H1 (cell line): ENCODE measurements around the gene CAMKMT. TPM values are rescaled to one million over a fixed set of nuclear protein-coding genes. Genes with fewer than 3 reads are reported as not detected.

Source experiments
- CTCF ChIA-PET: fragments of 300-600 bp; sonication (Branson Sonifier 250); formaldehyde crosslinking; loops from one replicate; lab custom pipeline; 2021; ENCODE audit not compliant: partially characterized antibody; lab: Charles Lee
- POLR2A ChIA-PET: fragments of 300-600 bp; sonication (Branson Sonifier 250); formaldehyde crosslinking; loops from one replicate; lab custom pipeline; 2021; ENCODE audit warnings: inconsistent platforms; ENCODE audit not compliant: partially characterized antibody; lab: Charles Lee
- DNase-seq, 2 experiments: peaks; one replicate each; pipeline versions ENCODE4 v3.0.0 to v3.0.0-alpha.2; 2010 to 2022; ENCODE audit warnings: low spot score in 2 of 2, low read depth in 1 of 2, mixed read lengths in 1 of 2
- FAIRE-seq: peaks from 2 replicates; lab custom pipeline; 2011; peaks lifted over from hg19 to GRCh38; lab: Jason Lieb, UNC
- H2AFZ ChIP-seq: 2 replicates; pipeline ENCODE4 v1.8.1; 2012; ENCODE audit warnings: low read length, inconsistent platforms
- H2AK5ac ChIP-seq: 2 replicates; pipeline ENCODE4 v1.6.1; 2013; ENCODE audit warnings: low read depth, low read length
- H2BK120ac ChIP-seq: replicated peaks from 2 replicates; pipeline ENCODE3; 2013; ENCODE audit warnings: low read depth, low read length, inconsistent platforms
- H2BK12ac ChIP-seq: 2 replicates; pipeline ENCODE4 v1.6.1; 2013; ENCODE audit warnings: low read depth, low read length
- H2BK15ac ChIP-seq: 2 replicates; pipeline ENCODE4 v1.6.1; 2013; ENCODE audit warnings: low read length
- H2BK20ac ChIP-seq: 2 replicates; pipeline ENCODE4 v1.6.1; 2013; ENCODE audit warnings: low read length
- H2BK5ac ChIP-seq: 2 replicates; pipeline ENCODE4 v1.6.1; 2013; ENCODE audit warnings: low read depth, low read length
- H3K14ac ChIP-seq: 2 replicates; pipeline ENCODE4 v1.6.1; 2013; ENCODE audit warnings: inconsistent platforms; ENCODE audit not compliant: insufficient read length
- H3K18ac ChIP-seq: 2 replicates; pipeline ENCODE4 v1.6.1; 2013; ENCODE audit warnings: low read length; ENCODE audit errors: extremely low read depth
- H3K23ac ChIP-seq: 2 replicates; pipeline ENCODE4 v1.6.1; 2013; ENCODE audit warnings: inconsistent platforms; ENCODE audit not compliant: insufficient read length
- H3K23me2 ChIP-seq: 2 replicates; pipeline ENCODE4 v1.6.1; 2013; ENCODE audit warnings: low read depth, low read length
- H3K27ac ChIP-seq: 2 replicates; pipeline ENCODE4 v1.6.1; 2011; ENCODE audit warnings: low read depth, low read length, inconsistent platforms
- H3K27me3 ChIP-seq, 4 experiments: replicated peaks in 1 of 4; 1 replicate in 1 of 4; 2 replicates in 3 of 4; pipeline versions ENCODE4 v1.6.1 to v1.8.1; 2011 to 2013; ENCODE audit warnings: low read length in 3 of 4, mild to moderate bottlenecking in 3 of 4, inconsistent platforms in 2 of 4, mixed read lengths in 2 of 4, moderate library complexity in 1 of 4; ENCODE audit not compliant: control insufficient read depth in 3 of 4, insufficient read depth in 3 of 4; ENCODE audit errors: extremely low read depth in 1 of 4
- H3K36me3 ChIP-seq, 4 experiments: 2 replicates each; pipeline versions ENCODE4 v1.6.1 to v1.8.1; 2011 to 2013; ENCODE audit warnings: mild to moderate bottlenecking in 4 of 4, low read length in 3 of 4, moderate library complexity in 2 of 4, control low read depth in 1 of 4, inconsistent platforms in 1 of 4; ENCODE audit not compliant: insufficient read depth in 4 of 4, control insufficient read depth in 2 of 4
- H3K4ac ChIP-seq: replicated peaks from 2 replicates; pipeline ENCODE3; 2013; ENCODE audit warnings: low read length, low read depth, mixed read lengths, inconsistent platforms; ENCODE audit not compliant: insufficient read length
- H3K4me1 ChIP-seq, 4 experiments: replicated peaks in 1 of 4; 1 replicate in 1 of 4; 2 replicates in 3 of 4; pipeline versions ENCODE4 v1.6.1 to v1.8.1; 2011 to 2013; ENCODE audit warnings: low read length in 3 of 4, inconsistent platforms in 2 of 4, mixed read lengths in 1 of 4; ENCODE audit not compliant: insufficient read depth in 4 of 4, control insufficient read depth in 3 of 4
- H3K4me2 ChIP-seq, 2 experiments: 2 replicates each; pipeline versions ENCODE4 v1.6.1 to v1.8.1; 2011 to 2013; ENCODE audit warnings: low read depth in 2 of 2, low read length in 2 of 2, control low read depth in 1 of 2, inconsistent platforms in 1 of 2, mild to moderate bottlenecking in 1 of 2; ENCODE audit not compliant: insufficient read depth in 1 of 2
- H3K4me3 ChIP-seq, 4 experiments: fragments of 200-600, 300-600 bp in 1 of 4; sonication (generic), shearing (Covaris generic), sonication (Bioruptor Twin) in 1 of 4; 2 replicates each; pipeline versions ENCODE4 v1.5.1 to v1.8.1; 2011 to 2016; ENCODE audit warnings: low read length in 4 of 4, low read depth in 3 of 4, control low read depth in 2 of 4, inconsistent platforms in 2 of 4, mild to moderate bottlenecking in 2 of 4, mixed read lengths in 1 of 4, moderate library complexity in 1 of 4; ENCODE audit not compliant: insufficient read depth in 2 of 4; ENCODE audit errors: extremely low read depth in 1 of 4
- H3K56ac ChIP-seq: replicated peaks from 2 replicates; pipeline ENCODE3; 2013; ENCODE audit warnings: low read depth, mild to moderate bottlenecking, mixed read lengths, low read length, inconsistent platforms; ENCODE audit not compliant: insufficient read length
- H3K79me1 ChIP-seq: 2 replicates; pipeline ENCODE4 v1.6.1; 2013; ENCODE audit warnings: low read depth, low read length, control low read depth
- H3K79me2 ChIP-seq, 2 experiments: 2 replicates each; pipeline versions ENCODE4 v1.6.1 to v1.8.1; 2012 to 2013; ENCODE audit warnings: low read length in 2 of 2, mild to moderate bottlenecking in 2 of 2, inconsistent platforms in 1 of 2; ENCODE audit not compliant: insufficient read depth in 2 of 2, control insufficient read depth in 1 of 2
- H3K9ac ChIP-seq, 4 experiments: replicated peaks in 1 of 4; 1 replicate in 1 of 4; 2 replicates in 3 of 4; pipeline versions ENCODE4 v1.6.1 to v1.8.1; 2011 to 2013; ENCODE audit warnings: low read depth in 3 of 4, low read length in 3 of 4, control low read depth in 2 of 4, mild to moderate bottlenecking in 2 of 4, moderate library complexity in 2 of 4, inconsistent platforms in 1 of 4; ENCODE audit errors: extremely low read depth in 1 of 4
- H3K9me3 ChIP-seq, 2 experiments: 2 replicates each; pipeline versions ENCODE4 v1.6.1 to v1.8.1; 2012 to 2013; ENCODE audit warnings: mild to moderate bottlenecking in 2 of 2, moderate library complexity in 2 of 2, control low read depth in 1 of 2, inconsistent platforms in 1 of 2, low read depth in 1 of 2, low read length in 1 of 2, mixed read lengths in 1 of 2; ENCODE audit not compliant: insufficient read depth in 2 of 2
- H4K20me1 ChIP-seq, 2 experiments: replicated peaks in 1 of 2; 2 replicates each; pipeline versions ENCODE3 to v1.8.1; 2011 to 2013; ENCODE audit warnings: inconsistent platforms in 2 of 2, low read length in 2 of 2, mild to moderate bottlenecking in 1 of 2; ENCODE audit not compliant: insufficient read depth in 2 of 2, control insufficient read depth in 1 of 2
- H4K5ac ChIP-seq: 2 replicates; pipeline ENCODE4 v1.6.1; 2013; ENCODE audit warnings: low read length, low read depth, mixed read lengths, inconsistent platforms; ENCODE audit not compliant: insufficient read length
- H4K8ac ChIP-seq: 2 replicates; pipeline ENCODE4 v1.8.0; 2013; ENCODE audit warnings: mild to moderate bottlenecking, moderate library complexity, low read length, inconsistent platforms; ENCODE audit not compliant: insufficient read depth; ENCODE audit errors: extremely low read depth
- H4K91ac ChIP-seq: replicated peaks from 2 replicates; pipeline ENCODE3; 2013; ENCODE audit warnings: low read length, mixed read lengths, inconsistent platforms; ENCODE audit not compliant: insufficient read length
- ATF2 ChIP-seq: IDR thresholded peaks from 2 replicates; pipeline ENCODE4 v1.6.1; 2012; ENCODE audit warnings: low read length, inconsistent platforms
- CREB1 ChIP-seq: IDR thresholded peaks from 2 replicates; pipeline ENCODE4 v1.6.1; 2012; ENCODE audit warnings: inconsistent platforms
- JUND ChIP-seq: IDR thresholded peaks from 2 replicates; pipeline ENCODE4 v1.6.1; 2011; ENCODE audit warnings: mild to moderate bottlenecking, improper control_type of control experiment, low read length
- POLR2AphosphoS5 ChIP-seq: IDR thresholded peaks from 2 replicates; pipeline ENCODE4 v1.6.1; 2011; ENCODE audit warnings: low read depth, low read length
- WGBS, 2 experiments: shearing (Covaris generic) in 1 of 2; methylation state at CpG; one replicate each; pipeline versions ENCODE4 v1.1.6 to v1.1.7; 2013 to 2015; ENCODE audit warnings: low lambda C conversion rate in 2 of 2, mixed read lengths in 2 of 2, inconsistent platforms in 1 of 2, low coverage in 1 of 2, missing lambda C conversion rate in 1 of 2; ENCODE audit not compliant: insufficient replicate concordance in 2 of 2, insufficient coverage in 1 of 2, insufficient read length in 1 of 2; ENCODE audit errors: extremely low coverage in 1 of 2, missing lambda C conversion rate in 1 of 2; 5-methylcytosine and 5-hydroxymethylcytosine counted together
- polyA plus RNA-seq, 7 experiments: library from polyadenylated mRNA; depleted of rRNA in 3 of 7; stranded (reverse) in 5 of 7; unstranded in 2 of 7; fragments of >200 nt in 5 of 7; fragments of 200-250 nt in 2 of 7; gene quantifications; 1 replicate in 5 of 7; 2 replicates in 1 of 7; 4 replicates in 1 of 7; pipeline versions ENCODE4 v1.2.1 to v1.2.3, GENCODE V29; 2011 to 2013; ENCODE audit warnings: missing spikeins in 2 of 7, mixed read lengths in 2 of 7
- total RNA-seq: library from RNA; stranded (reverse); fragmentation: NEBNext Ultra II Directional; extraction: Animal tissue kit (Norgen Biotek cat#: 25700); gene quantifications from 2 replicates; pipeline ENCODE4 v1.2.1, GENCODE V29; 2021

The CAMKMT gene
- total and polyA plus RNA-seq, 2 of the 8 experiments (the other 6 are each of a cell fraction or from before 2014, with no cell fraction given) = 14.7 to 22.4 TPM

GRCh38 chr2:44777537-44777936, 415.8 kb downstream of the CAMKMT start:
- Histone ChIP-seq H3K79me1 (no peaks in the 10 kb centered on the region), H3K27me3 (peaks cover 0 to 2% (median 0%) of the 10 kb centered on the region in 4 experiments; a peak in 1 of 7 replicates), H3K14ac (no peak overlapping the region), H2BK5ac (no peak overlapping the region), H3K23ac (no peak overlapping the region), H2BK120ac (no peak overlapping the region), H3K4me1 (peaks cover 16 to 44% (median 35%) of the 10 kb centered on the region in 4 experiments), H3K4me3 (peak overlapping the region in 1 of 4 experiments; percentile 50; a peak in 2 of 8 replicates), H4K5ac (no peak overlapping the region), H4K20me1 (no peaks in the 10 kb centered on the region), H3K9ac (no peak overlapping the region), H3K18ac (no peak overlapping the region), H4K91ac (no peak overlapping the region), H3K9me3 (peaks cover 0 to 4% of the 10 kb centered on the region in 2 experiments; a peak in 1 of 4 replicates), H3K4ac (no peak overlapping the region), H3K79me2 (no peaks in the 10 kb centered on the region), H3K56ac (no peak overlapping the region), H2AFZ (no peak overlapping the region), H4K8ac (no peak overlapping the region), H2AK5ac (no peak overlapping the region), H2BK20ac (no peak overlapping the region), H3K36me3 (no peaks in the 10 kb centered on the region), H3K23me2 (peaks cover 8% of the 10 kb centered on the region; the same call in 1 of the 2 replicates), H3K4me2 (peak overlapping the region; percentile 75 to 82), H3K27ac (no peak overlapping the region), H2BK15ac (no peak overlapping the region), H2BK12ac (no peak overlapping the region)
- 15% methylated on average over 11 of the region's 11 CpGs; no CpG with 5 or more reads in 1 of the 2 experiments for WGBS, 2 experiments
- TF ChIP-seq CREB1 (peak; percentile 73), ATF2 (0 out of 2 replicates have a peak, but pooled peaks have one; percentile 44), POLR2AphosphoS5 (no peak), JUND (peak; percentile 53; the same call in 1 of the 2 replicates)
- POLR2A ChIA-PET = interaction anchor here (0.8 to 4.1 kb wide), 7 partner anchors 9 to 44 kb away, joined by 3 to 23 read pairs (median 4); no protein-coding TSS in a partner anchor
- CTCF ChIA-PET = interaction anchor here (0.7 to 3.3 kb wide), 9 partner anchors 9 to 178 kb away, joined by 3 to 18 read pairs (median 4); no protein-coding TSS in a partner anchor
- DNase-seq (no peak), FAIRE-seq (no peak)
